Motor neuron (in vitro differentiated cells): Measurements from ENCODE around the gene PLA2G6. TPM values are rescaled to one million over a fixed set of nuclear protein-coding genes. Genes with fewer than 3 reads are reported as not detected.

ENCODE experiments used
- ATAC-seq, 8 experiments: fragments of 200-7000 bp; cut with Tn5 transposase; replicated peaks in 6 of 8; 2 replicates each; pipeline ENCODE4 v1.8.0; 2021; ENCODE audit warnings: mild to moderate bottlenecking in 8 of 8, moderate library complexity in 8 of 8
- H3K27ac ChIP-seq, 2 donors: fragments of 250-450 bp; sonication (Bioruptor Pico); 2 replicates each; pipeline ENCODE4 v1.9.0; 2021; ENCODE audit warnings: antibody characterized with exemption in 2 of 2, mild to moderate bottlenecking in 2 of 2, moderate library complexity in 1 of 2
- H3K4me1 ChIP-seq, 2 donors: fragments of 250-450 bp; sonication (Bioruptor Pico); replicated peaks in 1 of 2; 2 replicates each; pipeline ENCODE4 v1.6.1; 2021; ENCODE audit warnings: antibody characterized with exemption in 2 of 2, mild to moderate bottlenecking in 2 of 2, moderate library complexity in 1 of 2
- H3K4me3 ChIP-seq, 5 donors: fragments of 250-450 bp; sonication (Bioruptor Pico); 2 replicates each; pipeline ENCODE4 v1.9.0; 2021; ENCODE audit warnings: antibody characterized with exemption in 5 of 5, mild to moderate bottlenecking in 5 of 5, moderate library complexity in 4 of 5
- WGBS, 10 experiments: fragments of 450-650 bp; shearing (Covaris generic); methylation state at CpG; one replicate each; pipeline ENCODE4 v1.0.0; 2022; 5-methylcytosine and 5-hydroxymethylcytosine counted together
- in situ Hi-C, 9 experiments: fragments of 400-800 bp; cut with MboI; loops; one replicate each; pipeline ENCODE4 v1.15.0; 2021; ENCODE audit warnings: low sequenced_read_pairs in 9 of 9, low pct_unique_long_range_greater_than_20kb in 2 of 9; ENCODE audit not compliant: unreplicated experiment in 9 of 9
- total RNA-seq, 8 experiments: library from RNA; unstranded; fragments of 300-600 nt; gene quantifications; 2 replicates each; pipeline versions ENCODE4 v1.2.3 to v1.2.4, GENCODE V29; 2022

The PLA2G6 gene
- total RNA-seq, 8 experiments from 2014 or later: 8.6 to 56.8 (median 16.6) TPM

- peaks cover 33 to 34% of the 10 kb centered on the region in 2 donors for H3K4me1 ChIP-seq
- in situ Hi-C loops: loop anchor here in 5 of 9 experiments (25.0 kb wide), 2 partner anchors 494 to 519 kb away; partner anchors contain the start of gene DMC1 (in 3 of the 5)
- WGBS, 10 experiments: 60 to 84% (median 74%) methylated on average over 2 to 6 of the region's 13 CpGs; no CpG with 5 or more reads in 5 of the 10 experiments
- H3K4me3 ChIP-seq: no peak overlapping the region
- peak overlapping the region; percentile 12 to 78 for H3K27ac ChIP-seq
- no peak for ATAC-seq
These were observed 113.8 kb downstream of the PLA2G6 start for GRCh38 chr22:38067761-38068360.

- Histone ChIP-seq H3K27ac (peak overlapping the region; percentile 70 to 78), H3K4me3 (no peak overlapping the region), H3K4me1 (peaks cover 33 to 34% of the 10 kb centered on the region in 2 donors)
- in situ Hi-C loops: loop anchor here in 5 of 9 experiments (25.0 kb wide), 2 partner anchors 495 to 520 kb away; partner anchors contain the start of gene DMC1 (in 3 of the 5)
- peak in 4 of 8 experiments; percentile 15 to 49 (median 38) for ATAC-seq
- WGBS, 10 experiments: 20 to 93% methylated on average over 1 to 3 of the region's 8 CpGs; no CpG with 5 or more reads in 8 of the 10 experiments
These were observed 114.6 kb downstream of the PLA2G6 start for GRCh38 chr22:38067028-38067415.

GRCh38 chr22:38066381-38067027 lies 115.1 kb downstream of the PLA2G6 start:
- Histone ChIP-seq H3K4me3 (no peak overlapping the region), H3K4me1 (peaks cover 33 to 34% of the 10 kb centered on the region in 2 donors), H3K27ac (peak overlapping the region; percentile 70 to 78)
- 62 to 100% (median 90%) methylated on average over 1 to 5 of the region's 13 CpGs; no CpG with 5 or more reads in 5 of the 10 experiments for WGBS, 10 experiments
- in situ Hi-C loops: loop anchor here in 5 of 9 experiments (25.0 kb wide), 2 partner anchors 496 to 521 kb away; partner anchors contain the start of gene DMC1 (in 3 of the 5)
- no peak for ATAC-seq

GRCh38 chr22:38065539-38065938 lies 116.1 kb downstream of the PLA2G6 start:
- Histone ChIP-seq H3K4me3 (no peak overlapping the region), H3K27ac (no peak overlapping the region), H3K4me1 (peaks cover 30% of the 10 kb centered on the region in 2 donors)
- 80 to 86% (median 84%) methylated on average over 1 to 4 of the region's 8 CpGs; no CpG with 5 or more reads in 6 of the 10 experiments for WGBS, 10 experiments
- in situ Hi-C loops: loop anchor here in 5 of 9 experiments (25.0 kb wide), 2 partner anchors 497 to 522 kb away; partner anchors contain the start of gene DMC1 (in 3 of the 5)
- ATAC-seq: no peak

- WGBS, 10 experiments: 17 to 100% (median 75%) methylated on average over 1 to 6 of the region's 6 CpGs
- Histone ChIP-seq H3K27ac (no peak overlapping the region), H3K4me1 (peaks cover 11 to 13% of the 10 kb centered on the region in 2 donors), H3K4me3 (no peak overlapping the region)
- in situ Hi-C loops: loop anchor here in 5 of 9 experiments (25.0 kb wide), 2 partner anchors 500 to 525 kb away; partner anchors contain the start of gene DMC1 (in 3 of the 5)
- no peak for ATAC-seq
These were observed 118.8 kb downstream of the PLA2G6 start for GRCh38 chr22:38062791-38063190.

Other genes starting within 250 kb of the PLA2G6 start
- gene C22orf23, start 228.2 kb downstream of the PLA2G6 start, total RNA-seq: 1 to 10 TPM in 5 of 8 experiments, under 1 TPM in 3; 0.63 to 4.3 (median 2.1) TPM
- gene POLR2F, start 228.1 kb downstream of the PLA2G6 start, total RNA-seq: 100 to 1,000 TPM in 4 of 8 experiments, 10 to 100 TPM in 4; 69.1 to 147 (median 106) TPM
- 1 to 10 TPM in 1 of 8 experiments, under 1 TPM in 7; 0.20 to 1.3 (median 0.42) TPM for gene SOX10, start 197.3 kb downstream of the PLA2G6 start, total RNA-seq
- gene PICK1, start 124.4 kb downstream of the PLA2G6 start, total RNA-seq: 10 to 100 TPM; 15.2 to 36.7 (median 24.7) TPM
- gene SLC16A8, start 97.6 kb downstream of the PLA2G6 start, total RNA-seq: 1 to 10 TPM in 6 of 8 experiments, under 1 TPM in 2; 0.64 to 2.7 (median 1.8) TPM
- 1 to 10 TPM in 2 of 8 experiments, under 1 TPM in 6; 0.21 to 4.2 (median 0.75) TPM for gene BAIAP2L2, start 71.1 kb downstream of the PLA2G6 start, total RNA-seq
- gene MAFF, start 20.2 kb upstream of the PLA2G6 start, total RNA-seq: 10 to 100 TPM in 1 of 8 experiments, 1 to 10 TPM in 7; 5.0 to 14.5 (median 5.9) TPM
- gene TMEM184B, start 91.2 kb upstream of the PLA2G6 start, total RNA-seq: 10 to 100 TPM; 14.6 to 38.5 (median 20.4) TPM
- 100 to 1,000 TPM in 7 of 8 experiments, 10 to 100 TPM in 1; 46.6 to 179 (median 136) TPM for gene CSNK1E, start 135.6 kb upstream of the PLA2G6 start, total RNA-seq